GM12878 (cell line): ENCODE data around the gene NAT14. TPM values are rescaled to one million over a fixed set of nuclear protein-coding genes. Genes with fewer than 3 reads are reported as not detected.
A peak's percentile ranks its signal among the peaks of the same experiment; 100 is the strongest.

Experiments used
- BCL11A ChIP-seq: IDR thresholded peaks from 2 replicates; pipeline ENCODE4 v1.6.1; 2011; ENCODE audit warnings: low read depth, low read length
- BRCA1 ChIP-seq: IDR thresholded peaks from 2 replicates; pipeline ENCODE4 v1.6.1; 2011; ENCODE audit warnings: low read depth, low read length, improper control_type of control experiment
- CBFB ChIP-seq: IDR thresholded peaks from 2 replicates; pipeline ENCODE4 v1.6.1; 2016; ENCODE audit warnings: antibody characterized with exemption, low read depth
- FOXM1 ChIP-seq: IDR thresholded peaks from 2 replicates; pipeline ENCODE4 v1.6.1; 2012; ENCODE audit warnings: low read depth, mild to moderate bottlenecking, inconsistent platforms, low read length, moderate library complexity
- IKZF2 ChIP-seq, 2 experiments: fragments of 450-650 bp; IDR thresholded peaks; 2 replicates each; pipeline ENCODE4 v1.6.1; 2017; ENCODE audit warnings: mild to moderate bottlenecking in 2 of 2, moderate library complexity in 2 of 2
- LARP7 ChIP-seq: fragments of 450-650 bp; IDR thresholded peaks from 2 replicates; pipeline ENCODE4 v1.6.1; 2017; ENCODE audit warnings: mild to moderate bottlenecking
- MLLT1 ChIP-seq: fragments of 450-650 bp; IDR thresholded peaks from 2 replicates; pipeline ENCODE4 v1.6.1; 2016; ENCODE audit warnings: mild to moderate bottlenecking
- MTA3 ChIP-seq: IDR thresholded peaks from 2 replicates; pipeline ENCODE4 v1.6.1; 2012; ENCODE audit warnings: low read length, inconsistent platforms, borderline replicate concordance
- NBN ChIP-seq: fragments of 450-650 bp; IDR thresholded peaks from 2 replicates; pipeline ENCODE4 v1.6.1; 2016
- NFIC ChIP-seq: IDR thresholded peaks from 2 replicates; pipeline ENCODE4 v1.6.1; 2012; ENCODE audit warnings: low read depth, mild to moderate bottlenecking, inconsistent platforms, low read length, moderate library complexity
- NFXL1 ChIP-seq: fragments of 450-650 bp; IDR thresholded peaks from 2 replicates; pipeline ENCODE4 v1.6.1; 2017; ENCODE audit warnings: antibody characterized with exemption, mild to moderate bottlenecking, borderline replicate concordance
- NKRF ChIP-seq: fragments of 450-650 bp; conservative IDR thresholded peaks from 2 replicates; pipeline ENCODE4 v1.6.1; 2017; ENCODE audit warnings: mild to moderate bottlenecking, moderate library complexity
- NR2C1 ChIP-seq: fragments of 450-650 bp; IDR thresholded peaks from 2 replicates; pipeline ENCODE4 v1.6.1; 2017; ENCODE audit warnings: antibody characterized with exemption, mild to moderate bottlenecking, moderate library complexity
- NRF1 ChIP-seq: conservative IDR thresholded peaks from 2 replicates; pipeline ENCODE4 v1.6.1; 2011; ENCODE audit warnings: mild to moderate bottlenecking, low read depth, low read length, improper control_type of control experiment
- RUNX3 ChIP-seq: IDR thresholded peaks from 2 replicates; pipeline ENCODE4 v1.6.1; 2012; ENCODE audit warnings: low read length, inconsistent platforms
- SMARCA5 ChIP-seq: fragments of 450-650 bp; IDR thresholded peaks from 2 replicates; pipeline ENCODE4 v1.6.1; 2017; ENCODE audit warnings: mild to moderate bottlenecking
- SP1 ChIP-seq: IDR thresholded peaks from one replicate; pipeline ENCODE4 v1.6.1; 2011; ENCODE audit warnings: low read depth, low read length
- SRF ChIP-seq, 2 experiments: IDR thresholded peaks; 2 replicates each; pipeline ENCODE4 v1.6.1; 2011; ENCODE audit warnings: low read depth in 2 of 2, low read length in 2 of 2, mild to moderate bottlenecking in 1 of 2, moderate library complexity in 1 of 2
- STAT1 ChIP-seq: fragments of 450-650 bp; conservative IDR thresholded peaks from 2 replicates; pipeline ENCODE4 v1.6.1; 2014; ENCODE audit warnings: antibody characterized with exemption, mild to moderate bottlenecking
- TAF1 ChIP-seq: IDR thresholded peaks from 2 replicates; pipeline ENCODE4 v1.6.1; 2011; ENCODE audit warnings: mild to moderate bottlenecking, low read depth, low read length, borderline replicate concordance
- YBX1 ChIP-seq: fragments of 450-650 bp; IDR thresholded peaks from 2 replicates; pipeline ENCODE4 v1.6.1; 2016; ENCODE audit warnings: antibody characterized with exemption
- ZNF207 ChIP-seq: fragments of 450-650 bp; IDR thresholded peaks from 2 replicates; pipeline ENCODE4 v1.6.1; 2014; ENCODE audit warnings: antibody characterized with exemption, mild to moderate bottlenecking, borderline replicate concordance
- ZNF217 ChIP-seq: fragments of 450-650 bp; IDR thresholded peaks from 2 replicates; pipeline ENCODE4 v1.6.1; 2017; ENCODE audit warnings: antibody characterized with exemption, mild to moderate bottlenecking
- polyA plus RNA-seq, 11 experiments: library from polyadenylated mRNA; depleted of rRNA in 4 of 11; unstranded in 6 of 11; stranded (reverse) in 5 of 11; fragments of >200 nt; fragmentation: Nextera tagmentation in 4 of 11; fragmentation: Illumina TruSeq in 1 of 11; extraction: Ambion mirVana in 4 of 11; extraction: Trizol in 1 of 11; gene quantifications; 1 replicate in 1 of 11; 2 replicates in 10 of 11; pipeline versions ENCODE4 v1.2.1 to v1.2.3, GENCODE V29; 2011 to 2016; ENCODE audit warnings: inconsistent platforms in 2 of 11, missing spikeins in 2 of 11, low read depth in 1 of 11
- total RNA-seq, 4 experiments: library from RNA; depleted of rRNA in 3 of 4; stranded (reverse); fragments of >200 nt in 3 of 4; fragmentation: Illumina TruSeq in 1 of 4; extraction: Trizol in 1 of 4; gene quantifications; 2 replicates each; pipeline versions ENCODE4 v1.2.1 to v1.2.3, GENCODE V29; 2013 to 2021
- TF ChIP-seq, protein P1 (sequence below): IDR thresholded peaks from 2 replicates; pipeline ENCODE4 v1.6.1; 2011; ENCODE audit warnings: mild to moderate bottlenecking, low read depth, low read length, moderate library complexity; ENCODE audit not compliant: insufficient replicate concordance
- TF ChIP-seq, protein P2 (sequence below): fragments of 450-650 bp; IDR thresholded peaks from 2 replicates; pipeline ENCODE4 v1.6.1; 2017; ENCODE audit warnings: mild to moderate bottlenecking, low read depth, inconsistent platforms; ENCODE audit not compliant: poor library complexity, severe bottlenecking

Gene NAT14
- total and polyA plus RNA-seq, 10 of the 15 experiments (the other 5 are each of a cell fraction or from before 2014, with no cell fraction given) = 0.87 to 23.6 (median 9.7) TPM

DNA sequence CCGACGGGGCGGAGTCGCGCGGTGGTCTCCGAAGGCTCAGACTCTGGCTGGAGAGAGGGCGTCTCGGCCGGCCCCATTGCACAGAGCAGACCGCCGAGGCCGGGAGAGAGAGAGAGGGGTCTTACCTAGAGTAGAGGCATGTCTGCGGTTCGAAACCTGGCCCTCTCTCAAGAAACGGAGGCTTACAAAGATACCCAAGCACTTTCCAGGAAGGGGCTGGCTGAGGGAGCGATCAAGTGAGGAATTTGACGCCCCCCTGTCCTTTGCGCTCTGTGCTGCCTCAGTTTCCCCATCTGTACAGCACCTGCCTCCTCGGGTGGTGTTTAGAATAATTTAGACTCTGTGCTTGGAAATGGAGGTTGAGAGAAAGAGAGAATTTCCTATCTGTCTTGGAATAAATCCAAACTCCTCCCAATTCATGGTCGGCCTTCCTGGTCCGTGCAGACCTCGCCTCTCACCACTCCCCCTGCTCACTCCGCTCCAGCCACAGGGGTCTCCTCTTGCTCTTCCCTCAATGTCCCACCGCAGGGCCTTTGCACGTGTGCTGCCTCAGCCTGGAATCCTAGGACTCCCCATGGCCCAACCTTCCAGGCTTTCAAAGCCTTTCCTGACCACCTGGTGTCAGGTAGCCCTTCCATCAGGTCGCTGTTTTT lies 22.9 kb upstream of the NAT14 start (continued):
- TF ChIP-seq RUNX3 (0 out of 2 replicates have a peak, but pooled peaks have one; percentile 5), IKZF2 (IDR thresholded peaks at IDR 0.05) (0 out of 4 replicates have a peak, but pooled peaks of 1 of the 2 experiments have one; percentile 12), ZNF217 (no peak), MTA3 (no peak), MLLT1 (no peak), SRF (IDR thresholded peaks at IDR 0.05; ENCODE audit: low read depth in 2 of 2, low read length in 2 of 2) (no peak), BCL11A (no peak), SMARCA5 (peak; percentile 50; the same call in 1 of the 2 replicates), YBX1 (no peak), NKRF (no peak; the same call in 1 of the 2 replicates), NRF1 (no peak), STAT1 (no peak), LARP7 (0 out of 2 replicates have a peak, but pooled peaks have one; percentile 39), NFIC (no peak), NR2C1 (no peak), NBN (peak; percentile 21; the same call in 1 of the 2 replicates), ZNF207 (0 out of 2 replicates have a peak, but pooled peaks have one; percentile 17), NFXL1 (no peak), TAF1 (no peak), FOXM1 (no peak), SP1 (no peak), CBFB (no peak), BRCA1 (no peak)
- TF ChIP-seq, protein P1, sequence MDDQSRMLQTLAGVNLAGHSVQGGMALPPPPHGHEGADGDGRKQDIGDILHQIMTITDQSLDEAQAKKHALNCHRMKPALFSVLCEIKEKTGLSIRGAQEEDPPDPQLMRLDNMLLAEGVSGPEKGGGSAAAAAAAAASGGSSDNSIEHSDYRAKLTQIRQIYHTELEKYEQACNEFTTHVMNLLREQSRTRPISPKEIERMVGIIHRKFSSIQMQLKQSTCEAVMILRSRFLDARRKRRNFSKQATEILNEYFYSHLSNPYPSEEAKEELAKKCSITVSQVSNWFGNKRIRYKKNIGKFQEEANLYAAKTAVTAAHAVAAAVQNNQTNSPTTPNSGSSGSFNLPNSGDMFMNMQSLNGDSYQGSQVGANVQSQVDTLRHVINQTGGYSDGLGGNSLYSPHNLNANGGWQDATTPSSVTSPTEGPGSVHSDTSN = no peak
- TF ChIP-seq, protein P2, sequence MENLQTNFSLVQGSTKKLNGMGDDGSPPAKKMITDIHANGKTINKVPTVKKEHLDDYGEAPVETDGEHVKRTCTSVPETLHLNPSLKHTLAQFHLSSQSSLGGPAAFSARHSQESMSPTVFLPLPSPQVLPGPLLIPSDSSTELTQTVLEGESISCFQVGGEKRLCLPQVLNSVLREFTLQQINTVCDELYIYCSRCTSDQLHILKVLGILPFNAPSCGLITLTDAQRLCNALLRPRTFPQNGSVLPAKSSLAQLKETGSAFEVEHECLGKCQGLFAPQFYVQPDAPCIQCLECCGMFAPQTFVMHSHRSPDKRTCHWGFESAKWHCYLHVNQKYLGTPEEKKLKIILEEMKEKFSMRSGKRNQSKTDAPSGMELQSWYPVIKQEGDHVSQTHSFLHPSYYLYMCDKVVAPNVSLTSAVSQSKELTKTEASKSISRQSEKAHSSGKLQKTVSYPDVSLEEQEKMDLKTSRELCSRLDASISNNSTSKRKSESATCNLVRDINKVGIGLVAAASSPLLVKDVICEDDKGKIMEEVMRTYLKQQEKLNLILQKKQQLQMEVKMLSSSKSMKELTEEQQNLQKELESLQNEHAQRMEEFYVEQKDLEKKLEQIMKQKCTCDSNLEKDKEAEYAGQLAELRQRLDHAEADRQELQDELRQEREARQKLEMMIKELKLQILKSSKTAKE = no peak
